ENCODE data around the gene AFAP1. TPM values are rescaled to one million over a fixed set of nuclear protein-coding genes. Genes with fewer than 3 reads are reported as not detected.

AFAP1 gene
- total RNA-seq, 4 donors from 2014 or later: 8.2 to 22.3 (median 15.2) TPM

GRCh38 chr4:7855731-7856130 is 83.9 kb downstream of the AFAP1 start:
- intact Hi-C loops (cut with DNase I; ENCODE audit: low total_unique reads): no loop called here
- TF ChIP-seq CTCF (IDR thresholded peaks at IDR 0.05) (no peak), POLR2A (IDR thresholded peaks at IDR 0.05) (no peak)
- no peak overlapping the region for H3K4me3 ChIP-seq (ENCODE audit: low read depth, poor library complexity, severe bottlenecking)
- no peak for DNase-seq (ENCODE audit: low spot score in 2 of 2)
- 89 to 96% methylated on average over 10 of the region's 10 CpGs for WGBS, 2 donors

- DNase-seq (ENCODE audit: low spot score in 2 of 2): no peak
- intact Hi-C loops (cut with DNase I; ENCODE audit: low total_unique reads): no loop called here
- no peak overlapping the region for H3K4me3 ChIP-seq (ENCODE audit: low read depth, poor library complexity, severe bottlenecking)
- WGBS, 2 donors: 72 to 75% methylated on average over 9 of the region's 9 CpGs
- TF ChIP-seq CTCF (IDR thresholded peaks at IDR 0.05): no peak
- TF ChIP-seq POLR2A (IDR thresholded peaks at IDR 0.05): no peak
Measured at GRCh38 chr4:7854697-7855370, 84.8 kb downstream of the AFAP1 start.

GRCh38 chr4:7854216-7854615 is 85.4 kb downstream of the AFAP1 start:
- no peak for DNase-seq (ENCODE audit: low spot score in 2 of 2)
- intact Hi-C loops (cut with DNase I; ENCODE audit: low total_unique reads): no loop called here
- TF ChIP-seq POLR2A (IDR thresholded peaks at IDR 0.05) (no peak), CTCF (IDR thresholded peaks at IDR 0.05) (no peak)
- H3K4me3 ChIP-seq (ENCODE audit: low read depth, poor library complexity, severe bottlenecking): no peak overlapping the region
- 82 to 85% methylated on average over 9 of the region's 9 CpGs for WGBS, 2 donors

- intact Hi-C loops (cut with DNase I; ENCODE audit: low total_unique reads): no loop called here
- WGBS, 2 donors: 92 to 93% methylated on average over 11 of the region's 11 CpGs
- no peak overlapping the region for H3K4me3 ChIP-seq (ENCODE audit: low read depth, poor library complexity, severe bottlenecking)
- DNase-seq (ENCODE audit: low spot score in 2 of 2): no peak
- TF ChIP-seq POLR2A (IDR thresholded peaks at IDR 0.05) (no peak), CTCF (IDR thresholded peaks at IDR 0.05) (no peak)
Measured at GRCh38 chr4:7853271-7853670, 86.4 kb downstream of the AFAP1 start.

DNA sequence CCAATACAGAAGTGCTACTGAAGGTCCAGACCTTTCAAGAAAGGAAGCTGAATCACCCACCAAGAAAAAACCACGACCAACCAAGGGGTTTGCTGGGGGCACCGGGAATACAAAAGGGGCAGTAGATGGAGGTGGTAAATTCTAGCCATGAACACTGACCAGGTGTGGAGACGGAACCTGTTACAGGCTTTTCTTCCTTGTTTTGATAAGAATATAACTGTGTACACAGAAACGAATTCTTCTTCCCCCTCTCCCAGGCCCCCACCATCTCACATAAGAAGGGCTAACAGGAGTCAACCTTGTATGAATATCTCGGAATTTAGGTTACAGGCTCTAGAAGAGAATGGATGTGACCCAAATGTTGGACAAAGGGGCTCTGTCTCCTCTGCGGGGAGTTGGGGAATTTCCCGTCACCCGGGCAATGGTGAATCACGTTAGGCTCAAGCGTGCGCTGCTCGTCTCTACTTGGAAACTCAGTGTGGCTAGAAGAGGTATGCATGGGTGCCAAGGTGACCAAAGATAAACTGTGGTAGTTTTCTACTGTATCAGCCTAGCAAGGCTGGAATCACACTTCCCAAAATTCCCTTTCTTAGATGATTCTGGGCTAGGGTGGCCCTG is 87.0 kb downstream of the AFAP1 start:
- no peak for DNase-seq (ENCODE audit: low spot score in 2 of 2)
- intact Hi-C loops (cut with DNase I; ENCODE audit: low total_unique reads): no loop called here
- 83 to 85% methylated on average over 12 of the region's 12 CpGs for WGBS, 2 donors
- TF ChIP-seq CTCF (IDR thresholded peaks at IDR 0.05) (no peak), POLR2A (IDR thresholded peaks at IDR 0.05) (no peak)
- no peak overlapping the region for H3K4me3 ChIP-seq (ENCODE audit: low read depth, poor library complexity, severe bottlenecking)

Measured in lower leg skin (tissue), 4 donors.